SW 1271 (cell line): Measurements from ENCODE around the gene SLC43A1.

Experiments used
- DNase-seq, 2 experiments: peaks; one replicate each; lab custom pipeline; 2025; lab: John Stamatoyannopoulos, UW

Gene SLC43A1

GRCh38 chr11:57527056-57527631 lies 11.6 kb upstream of the SLC43A1 start:
- peak in 1 of 2 experiments; percentile 57 for DNase-seq

- no peak for DNase-seq
Measured at GRCh38 chr11:57523419-57523818, 7.9 kb upstream of the SLC43A1 start.

- no peak for DNase-seq
Measured at GRCh38 chr11:57521116-57521515, 5.6 kb upstream of the SLC43A1 start.

DNA sequence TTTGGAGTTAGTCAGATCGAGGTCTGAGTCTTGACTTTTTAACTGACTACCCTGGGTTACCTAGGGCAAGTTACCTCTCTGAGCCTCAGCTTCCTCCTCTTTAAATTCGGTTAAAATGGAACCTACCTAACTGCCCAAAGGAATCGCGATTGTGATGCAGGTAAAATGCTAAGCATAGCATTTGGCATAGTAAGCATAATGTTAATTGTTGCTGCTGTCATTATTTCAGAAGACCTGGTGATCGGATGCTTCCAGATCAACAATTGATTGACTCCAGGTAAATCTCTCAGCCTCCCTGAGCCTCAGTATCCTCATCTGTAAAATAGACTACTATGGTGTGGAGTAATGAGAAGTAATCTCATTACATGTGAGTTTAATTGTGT lies 550 bp upstream of the SLC43A1 start:
- DNase-seq: no peak

- DNase-seq: no peak
Measured at GRCh38 chr11:57514538-57515331, 767 bp downstream of the SLC43A1 start.

GRCh38 chr11:57513911-57514537 lies 1.5 kb downstream of the SLC43A1 start:
- DNase-seq: no peak

- no peak for DNase-seq
Measured at GRCh38 chr11:57513452-57513795, 2.1 kb downstream of the SLC43A1 start.

DNA sequence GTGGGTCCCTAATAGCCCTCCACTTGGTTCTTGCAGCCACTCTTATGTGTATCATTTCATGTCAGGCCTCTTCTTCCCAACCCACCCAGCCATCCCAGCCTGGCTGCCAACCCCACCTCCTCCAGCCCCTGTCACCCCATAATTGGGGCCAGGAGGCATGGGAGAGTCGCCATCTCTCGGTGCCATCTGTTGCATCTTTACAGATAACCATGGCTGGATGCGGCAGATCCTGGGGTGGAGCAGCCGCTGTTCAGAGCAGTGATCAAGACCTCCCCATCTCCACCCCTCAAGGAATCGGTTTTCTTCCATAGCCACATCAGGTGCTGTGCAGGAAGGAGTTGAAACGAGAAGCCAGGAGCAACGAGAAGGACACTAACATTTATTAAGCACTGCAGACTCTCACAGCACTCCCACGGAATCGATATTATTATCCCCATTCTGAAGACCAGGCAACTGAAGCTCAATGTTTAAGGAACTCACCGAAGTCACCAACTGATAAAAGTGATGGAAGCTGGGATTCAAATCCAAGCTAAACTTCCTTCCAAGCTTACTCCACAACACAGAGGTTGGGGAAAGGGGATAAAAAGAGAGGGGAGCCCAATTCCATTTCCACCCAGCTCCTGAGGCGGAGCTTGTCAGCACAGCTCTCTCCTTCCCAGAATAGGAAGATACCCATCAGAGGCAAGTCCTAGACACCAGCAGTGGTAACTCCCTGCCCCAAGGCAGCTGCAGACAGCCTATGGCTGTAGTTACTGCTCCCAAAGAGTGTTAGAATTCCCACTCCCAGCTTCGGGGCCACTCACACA lies 2.7 kb downstream of the SLC43A1 start:
- no peak for DNase-seq

DNA sequence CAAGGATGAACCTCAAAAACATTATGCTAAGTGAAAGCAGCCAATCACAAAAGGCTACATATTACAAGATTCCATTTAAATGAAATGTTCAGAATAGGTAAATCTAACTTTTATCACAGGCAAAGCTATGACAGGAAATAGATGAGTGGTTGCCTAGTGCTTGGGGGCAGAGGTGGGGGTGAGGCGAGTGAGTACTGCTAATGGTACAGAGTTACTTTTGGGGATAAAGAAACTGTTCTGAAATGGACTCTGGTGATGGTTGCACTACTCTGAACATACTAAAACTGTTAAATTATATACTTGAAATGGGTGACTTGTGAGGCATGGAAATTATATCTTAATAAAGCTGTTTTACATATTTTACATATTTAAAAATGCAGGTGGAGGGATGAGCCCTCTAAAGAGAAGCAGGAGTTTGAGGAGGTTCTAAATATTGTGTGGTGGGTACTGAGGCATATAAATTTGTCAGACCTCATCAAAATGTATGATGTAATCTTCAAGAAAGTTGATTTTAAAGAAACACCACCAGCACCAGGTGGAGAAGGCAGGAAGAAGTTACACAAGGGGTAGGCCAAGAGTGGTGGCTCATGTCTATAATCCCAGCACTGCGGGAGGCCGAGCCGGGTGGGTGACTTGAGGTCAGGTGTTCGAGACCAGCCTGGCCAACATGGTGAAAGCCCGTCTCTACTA lies 3.6 kb downstream of the SLC43A1 start:
- DNase-seq: no peak

DNA sequence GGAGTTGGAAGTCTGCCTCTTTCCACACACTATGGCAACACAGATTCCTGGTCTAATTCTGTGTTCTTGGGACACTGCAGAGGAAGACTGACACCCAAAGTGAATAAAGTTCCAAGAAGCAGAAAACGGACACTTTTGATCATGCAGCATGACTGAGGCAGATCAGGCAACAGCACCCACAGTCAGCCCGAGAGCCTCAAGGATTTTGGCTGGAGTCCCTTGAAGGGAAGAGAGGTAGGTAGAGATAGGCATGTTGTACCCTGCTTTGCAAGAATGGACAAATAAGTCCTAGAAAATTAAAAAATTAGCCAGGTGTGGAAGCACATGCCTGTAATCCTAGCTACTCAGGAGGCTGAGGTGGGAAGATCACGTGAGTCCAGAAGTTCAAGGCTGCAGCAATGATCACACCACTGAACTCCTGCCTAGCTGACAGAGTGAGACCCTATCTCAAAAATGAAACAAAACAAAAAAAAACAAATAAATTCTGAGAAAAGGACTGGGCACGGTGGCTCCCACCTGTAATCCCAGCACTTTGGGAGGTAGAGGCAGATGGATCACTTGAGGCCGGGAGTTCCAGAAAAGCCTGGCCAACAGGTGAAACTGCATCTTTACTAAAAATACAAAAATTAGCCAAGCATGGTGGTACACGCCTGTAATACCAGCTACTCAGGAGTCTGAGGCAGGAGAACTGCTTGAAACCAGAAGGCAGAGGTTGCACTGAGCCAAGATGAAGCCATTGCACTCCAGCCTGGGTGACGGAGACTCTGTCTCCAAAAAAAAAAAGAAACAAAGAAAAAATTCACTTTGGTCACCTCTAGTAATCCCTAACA lies 6.9 kb downstream of the SLC43A1 start:
- DNase-seq: no peak

DNA sequence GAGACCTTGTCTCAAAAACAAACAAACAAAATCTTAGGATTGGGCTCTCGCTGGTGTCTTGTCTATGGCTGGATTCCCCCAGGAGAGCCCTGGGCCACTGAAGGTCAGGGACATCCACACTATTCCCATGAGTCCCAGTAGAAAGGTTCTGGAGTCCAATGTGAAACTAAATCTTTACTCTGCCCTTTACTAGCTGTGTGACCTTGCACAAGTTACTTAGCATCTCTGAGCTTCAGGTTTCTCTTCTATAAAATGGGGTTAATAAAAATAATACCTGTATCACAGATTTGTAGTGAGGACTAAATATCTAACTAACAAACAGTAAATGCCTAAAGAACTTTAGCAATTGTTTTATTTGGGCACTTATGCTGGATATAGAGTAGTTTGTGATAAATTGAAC lies 9.0 kb downstream of the SLC43A1 start:
- DNase-seq: no peak

- DNase-seq: no peak
Measured at GRCh38 chr11:57504511-57504910, 11.0 kb downstream of the SLC43A1 start.

GRCh38 chr11:57502870-57503269 lies 12.6 kb downstream of the SLC43A1 start:
- no peak for DNase-seq

DNA sequence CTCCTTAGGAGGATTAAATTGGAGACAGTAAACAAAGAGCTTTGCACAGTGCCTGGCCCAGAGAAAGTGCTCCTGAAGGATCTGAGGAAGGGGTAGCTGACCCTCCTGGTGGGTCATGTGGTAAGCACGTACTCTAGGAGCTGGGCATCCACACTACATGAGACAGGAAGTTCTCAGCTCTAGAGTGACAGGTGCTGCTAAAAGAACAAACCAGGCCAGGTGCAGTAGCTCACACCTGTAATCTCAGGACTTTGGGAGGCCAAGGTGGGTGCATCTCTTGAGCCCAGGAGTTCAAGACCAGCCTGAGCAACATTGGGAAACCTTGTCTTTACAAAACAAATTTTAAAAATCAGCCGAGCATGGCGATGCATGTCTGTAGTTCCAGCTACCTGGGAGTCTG lies 13.1 kb downstream of the SLC43A1 start:
- no peak for DNase-seq

GRCh38 chr11:57501953-57502352 lies 13.5 kb downstream of the SLC43A1 start:
- DNase-seq: no peak

GRCh38 chr11:57500926-57501325 lies 14.6 kb downstream of the SLC43A1 start:
- DNase-seq: no peak

DNA sequence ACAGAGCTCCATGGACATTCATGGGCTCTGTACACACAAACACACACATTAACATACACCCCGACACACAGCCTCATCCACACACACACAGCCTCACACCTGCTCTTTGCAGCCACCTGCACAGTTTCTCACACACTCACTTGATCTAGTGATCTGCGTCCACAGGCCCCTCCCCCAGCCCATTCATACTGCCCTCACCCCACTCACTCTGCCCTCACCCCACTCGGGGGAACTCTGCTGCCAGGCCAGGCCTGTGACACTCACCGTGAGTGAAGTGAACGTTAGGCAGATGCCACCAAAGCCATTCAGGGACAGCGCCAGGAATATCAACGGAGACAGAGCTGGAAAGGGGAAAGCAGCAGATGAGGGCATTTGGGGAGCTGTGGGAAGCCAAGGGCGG lies 15.0 kb downstream of the SLC43A1 start:
- no peak for DNase-seq

DNA sequence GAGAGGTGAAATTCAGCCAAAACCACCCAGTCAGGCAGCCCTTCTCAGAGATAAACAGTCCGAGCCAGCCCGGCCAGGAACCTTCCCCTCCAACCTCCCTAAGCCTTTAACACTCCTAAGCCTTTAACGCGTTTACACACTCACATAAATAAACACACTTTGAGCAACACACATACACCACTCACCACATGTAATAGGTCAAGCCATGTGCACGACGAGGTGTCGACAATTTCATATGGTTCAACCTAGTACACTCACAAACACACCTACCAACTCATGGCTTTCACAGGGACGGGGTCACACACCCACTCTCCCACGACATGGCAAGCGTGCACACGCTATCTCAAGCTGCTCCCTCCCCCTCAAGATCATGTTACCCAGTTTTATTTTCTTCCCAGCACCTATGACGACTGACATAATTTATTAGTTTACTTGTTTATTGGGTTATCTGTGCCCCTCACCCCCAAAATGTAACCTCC lies 15.5 kb downstream of the SLC43A1 start:
- no peak for DNase-seq

- no peak for DNase-seq
Measured at GRCh38 chr11:57499413-57499982, 16.0 kb downstream of the SLC43A1 start.

DNA sequence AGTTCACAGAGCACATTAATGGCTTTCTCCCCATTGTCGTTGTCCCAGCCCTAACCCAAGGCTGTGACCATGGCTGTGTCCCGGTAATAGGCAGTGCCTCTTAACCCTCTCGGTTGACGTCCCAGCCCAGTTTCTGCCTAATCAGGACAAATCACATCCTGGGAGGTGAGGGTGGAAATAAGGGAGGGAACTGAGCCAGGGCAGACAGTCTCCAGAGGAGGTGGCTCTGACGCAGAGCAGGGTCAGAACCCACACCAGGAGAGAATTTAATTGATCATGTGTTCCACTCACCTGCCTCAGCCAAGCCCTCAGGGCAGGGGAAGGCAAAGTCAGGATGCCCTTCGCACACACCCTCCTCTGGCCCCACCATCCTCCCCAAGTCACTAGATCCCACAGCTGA lies 17.0 kb downstream of the SLC43A1 start:
- no peak for DNase-seq
